A549 (cell line): Measurements from ENCODE around the gene CHST11. TPM values are rescaled to one million over a fixed set of nuclear protein-coding genes. Genes with fewer than 3 reads are reported as not detected.

ENCODE experiments used
- ATAC-seq, 2 experiments: fragments of 200-7000 bp in 1 of 2; fragments of >200 bp in 1 of 2; cut with Nextera tagmentation in 1 of 2; cut with Tn5 transposase in 1 of 2; 3 replicates each; pipeline versions ENCODE4 v1.8.0 to v1.9.1; 2018 to 2020; ENCODE audit warnings: mild to moderate bottlenecking in 1 of 2, moderate library complexity in 1 of 2
- CTCF ChIA-PET: fragments of 300-600 bp; sonication (Branson Sonifier 250); formaldehyde crosslinking; extraction: SDS; loops from one replicate; lab custom pipeline; 2021; ENCODE audit warnings: antibody characterized with exemption, inconsistent platforms; lab: Yijun Ruan, JAX
- POLR2A ChIA-PET: fragments of 350-600 bp; formaldehyde crosslinking; extraction: SDS; loops from one replicate; lab custom pipeline; 2021; ENCODE audit warnings: antibody characterized with exemption, inconsistent platforms; lab: Yijun Ruan, JAX
- DNase-seq, 2 experiments: peaks; one replicate each; pipeline versions ENCODE4 v3.0.0 to v3.0.0-alpha.2; 2011 to 2016; ENCODE audit warnings: low read depth in 1 of 2, low spot score in 1 of 2
- FAIRE-seq: peaks from 2 replicates; lab custom pipeline; 2011; peaks lifted over from hg19 to GRCh38; lab: Jason Lieb, UNC
- H3K27ac ChIP-seq, 2 experiments: fragments of >200 bp; sonication (Bioruptor Twin); formaldehyde crosslinking; 3 replicates each; pipeline ENCODE4 v1.5.1; 2016 to 2017
- H3K4me1 ChIP-seq: fragments of >200 bp; sonication (Bioruptor Twin); formaldehyde crosslinking; 3 replicates; pipeline ENCODE4 v1.6.1; 2016
- H3K4me2 ChIP-seq: fragments of >200 bp; sonication (Bioruptor Twin); formaldehyde crosslinking; 3 replicates; pipeline ENCODE4 v1.6.1; 2016
- H3K4me3 ChIP-seq: fragments of >200 bp; sonication (Bioruptor Twin); formaldehyde crosslinking; 3 replicates; pipeline ENCODE4 v1.5.1; 2016
- H3K9me3 ChIP-seq: fragments of >200 bp; sonication (Bioruptor Twin); formaldehyde crosslinking; 3 replicates; pipeline ENCODE4 v1.6.1; 2016
- BHLHE40 ChIP-seq: IDR thresholded peaks from 2 replicates; pipeline ENCODE4 v1.6.1; 2012; ENCODE audit warnings: low read depth, low read length, inconsistent platforms
- CHD2 ChIP-seq: fragments of 150-350 bp; IDR thresholded peaks from 2 replicates; pipeline ENCODE4 v1.6.1; 2014; ENCODE audit warnings: low read length; ENCODE audit not compliant: partially characterized antibody
- EHMT2 ChIP-seq: fragments of 200-600 bp; sonication (generic); IDR thresholded peaks from 2 replicates; pipeline ENCODE4 v1.6.1; 2016; ENCODE audit warnings: antibody characterized with exemption, low read depth, mild to moderate bottlenecking, moderate library complexity
- HDAC2 ChIP-seq: fragments of 200-600 bp; sonication (generic); IDR thresholded peaks from 2 replicates; pipeline ENCODE4 v1.6.1; 2016
- HEYL ChIP-seq: fragments of 250-450 bp; sonication (Bioruptor Pico); IDR thresholded peaks from 2 replicates; pipeline ENCODE4 v1.8.0; 2021; ENCODE audit warnings: mild to moderate bottlenecking, moderate library complexity
- JUNB ChIP-seq: fragments of >200 bp; sonication (Bioruptor Twin); formaldehyde crosslinking; IDR thresholded peaks from 2 replicates; pipeline ENCODE4 v1.6.1; 2016
- KDM5A ChIP-seq: fragments of 200-600 bp; sonication (generic); IDR thresholded peaks from 2 replicates; pipeline ENCODE4 v1.6.1; 2016; ENCODE audit warnings: antibody characterized with exemption, mild to moderate bottlenecking
- MAFK ChIP-seq: fragments of 450-650 bp; IDR thresholded peaks from 2 replicates; pipeline ENCODE4 v1.6.1; 2014; ENCODE audit not compliant: partially characterized antibody
- MYC ChIP-seq: IDR thresholded peaks from 2 replicates; pipeline ENCODE4 v1.6.1; 2012; ENCODE audit warnings: mild to moderate bottlenecking, inconsistent platforms, low read length, improper control_type of control experiment, borderline replicate concordance
- RARB ChIP-seq: fragments of 250-450 bp; sonication (Bioruptor Pico); IDR thresholded peaks from 2 replicates; pipeline ENCODE4 v1.8.0; 2021; ENCODE audit warnings: mild to moderate bottlenecking, moderate library complexity
- SREBF2 ChIP-seq: fragments of 450-650 bp; IDR thresholded peaks from 2 replicates; pipeline ENCODE4 v1.6.1; 2014; ENCODE audit warnings: mild to moderate bottlenecking, moderate library complexity
- TP53 ChIP-seq: fragments of 250-450 bp; sonication (Bioruptor Pico); IDR thresholded peaks from 2 replicates; pipeline ENCODE4 v1.5.0; 2021; ENCODE audit warnings: mild to moderate bottlenecking, moderate library complexity
- ZNF302 ChIP-seq: fragments of 250-450 bp; sonication (Bioruptor Pico); IDR thresholded peaks from 2 replicates; pipeline ENCODE4 v1.9.0; 2021; ENCODE audit warnings: inconsistent platforms, mild to moderate bottlenecking, moderate library complexity
- WGBS: methylation state at CpG from one replicate; pipeline ENCODE4 v1.1.6; 2017; ENCODE audit errors: missing lambda C conversion rate; 5-methylcytosine and 5-hydroxymethylcytosine counted together
- polyA plus RNA-seq, 4 experiments: library from polyadenylated mRNA; depleted of rRNA in 3 of 4; stranded (reverse); fragments of >200 nt; fragmentation: RNase III in 1 of 4; extraction: RNeasy Plus Mini Kit Qiagen cat#74134 plus additional on column Dnase treatment in 1 of 4; gene quantifications; 2 replicates in 3 of 4; 3 replicates in 1 of 4; pipeline ENCODE4 v1.2.3, GENCODE V29; 2011 to 2017
- small RNA-seq, 6 experiments: library from RNA; depleted of rRNA; stranded (forward); fragments of <200 nt; gene quantifications; one replicate each; pipeline ENCODE3, GENCODE V24; 2012

CHST11 gene
- polyA plus RNA-seq, 2 of the 4 experiments (the other 2 are of a cell fraction), result 19.2 to 21.8 TPM

DNA sequence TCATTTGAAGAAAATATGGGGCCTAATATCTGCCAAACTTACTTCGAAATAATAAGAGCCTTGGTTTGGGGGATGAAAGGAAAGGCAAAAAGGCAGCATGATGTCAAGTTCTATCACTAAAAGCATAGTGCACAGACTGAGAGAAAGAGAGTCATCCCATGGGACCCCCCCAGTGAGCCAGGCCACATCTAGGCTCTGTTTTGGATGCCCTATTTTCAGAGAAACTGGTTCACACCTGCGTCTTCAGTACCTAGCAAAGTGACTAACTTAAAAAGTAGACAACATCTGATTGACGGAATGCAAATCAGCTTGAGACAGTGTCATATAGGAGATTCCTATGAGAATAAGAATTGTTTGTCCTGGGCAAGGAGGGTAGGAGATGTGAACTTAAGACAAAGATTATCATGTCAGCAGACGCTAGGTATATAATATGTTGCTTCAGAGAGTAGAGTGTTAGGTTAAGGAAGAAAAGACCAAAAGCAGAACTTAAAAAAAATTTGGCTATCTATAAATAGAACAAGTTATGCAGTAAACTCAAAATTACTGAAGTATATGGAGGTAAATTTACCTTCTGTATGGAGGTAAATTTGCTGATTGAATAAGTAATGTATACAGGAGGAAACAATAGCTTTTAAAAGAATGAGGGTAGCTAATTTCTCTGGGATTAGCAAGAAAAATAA is 353.1 kb downstream of the CHST11 start:
- ChIA-PET POLR2A (no interaction called here), CTCF (no interaction called here)
- DNase-seq (no peak), FAIRE-seq (no peak), ATAC-seq (no peak)
- Histone ChIP-seq H3K4me2 (no peak overlapping the region), H3K4me3 (no peak overlapping the region), H3K27ac (no peak overlapping the region), H3K9me3 (no peaks in the 10 kb centered on the region), H3K4me1 (no peaks in the 10 kb centered on the region)
- 70% methylated on average over 4 of the region's 4 CpGs for WGBS
- TF ChIP-seq JUNB (no peak), EHMT2 (no peak), TP53 (CRISPR knock-in tag) (no peak), MAFK (no peak), CHD2 (no peak), MYC (no peak), BHLHE40 (no peak), SREBF2 (no peak), HEYL (CRISPR knock-in tag) (no peak), RARB (no peak), KDM5A (no peak), HDAC2 (no peak), ZNF302 (CRISPR knock-in tag) (no peak)

Small RNAs within 50 kb of the gene (small RNA-seq; reads per million reads assigned to genes)
- gene MIR3922, result 0.74 to 46.9 (median 23.8) reads per million in 6 experiments

Other genes with a start within 250 kb of the CHST11 start
- 1,230 and 1,348 TPM in 2 replicates for gene TXNRD1, start 241.2 kb upstream of the CHST11 start, polyA plus RNA-seq (2011; rRNA removed)
- 820 to 990 TPM (median 899 TPM) in 3 replicates for gene TXNRD1, start 241.2 kb upstream of the CHST11 start, polyA plus RNA-seq (2017; fragmentation: RNase III; extraction: RNeasy Plus Mini Kit Qiagen cat#74134 plus additional on column Dnase treatment)
- 9.3 and 12.2 TPM in 2 replicates for gene EID3, start 153.2 kb upstream of the CHST11 start, polyA plus RNA-seq (2011; rRNA removed)
- gene EID3, start 153.2 kb upstream of the CHST11 start, polyA plus RNA-seq (2017; fragmentation: RNase III; extraction: RNeasy Plus Mini Kit Qiagen cat#74134 plus additional on column Dnase treatment), result 6.8 to 7.5 TPM (median 6.9 TPM) in 3 replicates